IPS DF 19.7 (cell line): ENCODE data around the gene RAB7A.

ENCODE experiments used
- DNase-seq: peaks from one replicate; pipeline ENCODE4 v3.0.0-alpha.2; 2013; ENCODE audit warnings: low read depth, low spot score

The RAB7A gene

GRCh38 chr3:128726023-128727016, at the start of gene RAB7A:
RAB7A (plus strand) TSS chr3:128726183; CDS start chr3:128795368, 69,185 bp downstream.
- DNase-seq, result peak; percentile 93

GRCh38 chr3:128679338-128679737, 46.6 kb upstream of the RAB7A start:
- DNase-seq, result no peak

GRCh38 chr3:128680603-128681368, 45.2 kb upstream of the RAB7A start:
- peak; percentile 92 for DNase-seq

- no peak for DNase-seq
Measured at GRCh38 chr3:128681369-128681829, 44.6 kb upstream of the RAB7A start.

GRCh38 chr3:128683957-128684356, 42.0 kb upstream of the RAB7A start:
- DNase-seq, result no peak

GRCh38 chr3:128684986-128685726, 40.8 kb upstream of the RAB7A start:
- no peak for DNase-seq

GRCh38 chr3:128686465-128686864, 39.5 kb upstream of the RAB7A start:
- no peak for DNase-seq

GRCh38 chr3:128689060-128689459, 36.9 kb upstream of the RAB7A start:
- no peak for DNase-seq

- no peak for DNase-seq
Measured at GRCh38 chr3:128693696-128694095, 32.3 kb upstream of the RAB7A start.

GRCh38 chr3:128697341-128697740, 28.6 kb upstream of the RAB7A start:
- DNase-seq, result no peak

- no peak for DNase-seq
Measured at GRCh38 chr3:128698211-128699047, 27.6 kb upstream of the RAB7A start.

GRCh38 chr3:128701342-128702212, 24.4 kb upstream of the RAB7A start:
- DNase-seq, result no peak

GRCh38 chr3:128702391-128702790, 23.6 kb upstream of the RAB7A start:
- DNase-seq, result no peak

- no peak for DNase-seq
Measured at GRCh38 chr3:128703561-128703960, 22.4 kb upstream of the RAB7A start.

GRCh38 chr3:128706086-128706615, 19.8 kb upstream of the RAB7A start:
- no peak for DNase-seq

- no peak for DNase-seq
Measured at GRCh38 chr3:128707928-128708494, 18.0 kb upstream of the RAB7A start.

- no peak for DNase-seq
Measured at GRCh38 chr3:128709038-128709437, 16.9 kb upstream of the RAB7A start.

- DNase-seq, result no peak
Measured at GRCh38 chr3:128709506-128710210, 16.3 kb upstream of the RAB7A start.
